PC-3 (cell line): ENCODE measurements around the gene HK1. TPM values are rescaled to one million over a fixed set of nuclear protein-coding genes. Genes with fewer than 3 reads are reported as not detected.
A peak's percentile ranks its signal among the peaks of the same experiment; 100 is the strongest.

ENCODE experiments used
- ATAC-seq: fragments of 200-7000 bp; cut with Tn5 transposase; 2 replicates; pipeline ENCODE4 v1.9.1; 2020; ENCODE audit warnings: mild to moderate bottlenecking, moderate library complexity
- BruUV-seq: library from RNA; stranded (reverse); fragments of 400-500 nt; replicated peaks from 2 replicates; lab custom pipeline; 2021; lab: Mats Ljungman, UMichigan
- CTCF ChIA-PET: fragments of 300-600 bp; sonication (Branson Sonifier 250); formaldehyde crosslinking; loops from one replicate; lab custom pipeline; 2022; ENCODE audit warnings: antibody characterized with exemption; lab: Charles Lee
- POLR2A ChIA-PET: fragments of 300-600 bp; sonication (Branson Sonifier 250); formaldehyde crosslinking; loops from one replicate; lab custom pipeline; 2022; ENCODE audit warnings: antibody characterized with exemption; ENCODE audit not compliant: unreplicated experiment; lab: Charles Lee
- DNase-seq: peaks from one replicate; pipeline ENCODE4 v3.0.0-alpha.2; 2015
- H2AFZ ChIP-seq: fragments of 300-600 bp; sonication (generic); 2 replicates; pipeline ENCODE4 v1.6.0; 2016; ENCODE audit warnings: antibody characterized with exemption, low read length
- H3F3A ChIP-seq: fragments of 300-600 bp; sonication (generic); one replicate; pipeline ENCODE4 v1.6.0; 2017; ENCODE audit warnings: antibody characterized with exemption, low read length, control low read depth, mild to moderate bottlenecking; ENCODE audit not compliant: unreplicated experiment
- H3K27ac ChIP-seq: fragments of 300-600 bp; sonication (generic); 2 replicates; pipeline ENCODE4 v1.5.1; 2016; ENCODE audit warnings: mild to moderate bottlenecking, low read length
- H3K27me3 ChIP-seq: fragments of 300-600 bp; sonication (generic); 2 replicates; pipeline ENCODE4 v1.6.1; 2016; ENCODE audit warnings: low read length, mixed read lengths
- H3K36me3 ChIP-seq: fragments of 300-600 bp; sonication (generic); 2 replicates; pipeline ENCODE4 v1.6.1; 2016; ENCODE audit warnings: low read depth, mixed run types, low read length, mixed read lengths
- H3K4me1 ChIP-seq: fragments of 300-600 bp; sonication (generic); 2 replicates; pipeline ENCODE4 v1.5.1; 2016; ENCODE audit warnings: low read length; ENCODE audit not compliant: insufficient read depth
- H3K4me2 ChIP-seq: fragments of 300-600 bp; sonication (generic); 2 replicates; pipeline ENCODE4 v1.6.0; 2016; ENCODE audit warnings: low read length
- H3K4me3 ChIP-seq: fragments of 300-600 bp; sonication (generic); 2 replicates; pipeline ENCODE4 v1.5.1; 2016; ENCODE audit warnings: mild to moderate bottlenecking, low read length, mixed read lengths
- H3K79me2 ChIP-seq: fragments of 300-600 bp; sonication (generic); 2 replicates; pipeline ENCODE4 v1.6.1; 2017; ENCODE audit warnings: low read length, mixed read lengths
- H3K9ac ChIP-seq: fragments of 300-600 bp; sonication (generic); 2 replicates; pipeline ENCODE4 v1.6.0; 2016; ENCODE audit warnings: mild to moderate bottlenecking, low read length
- H3K9me2 ChIP-seq: fragments of 300-600 bp; sonication (generic); replicated peaks from 2 replicates; pipeline ENCODE4 v1.6.1; 2016; ENCODE audit warnings: mixed run types, low read length, mixed read lengths
- H3K9me3 ChIP-seq: fragments of 300-600 bp; sonication (generic); 2 replicates; pipeline ENCODE4 v1.6.1; 2016; ENCODE audit warnings: low read length, mixed read lengths
- H4K20me1 ChIP-seq: fragments of 300-600 bp; sonication (generic); 2 replicates; pipeline ENCODE4 v1.6.1; 2016; ENCODE audit warnings: low read length, mixed read lengths
- CTCF ChIP-seq: fragments of 300-600 bp; sonication (generic); conservative IDR thresholded peaks from 2 replicates; pipeline ENCODE4 v1.5.1; 2017; ENCODE audit warnings: antibody characterized with exemption, low read depth, mild to moderate bottlenecking, low read length
- EZH2 ChIP-seq: fragments of 300-600 bp; sonication (generic); IDR thresholded peaks from one replicate; pipeline ENCODE4 v1.6.1; 2017; ENCODE audit warnings: antibody characterized with exemption, mild to moderate bottlenecking, low read length; ENCODE audit not compliant: unreplicated experiment
- EZH2phosphoT487 ChIP-seq: fragments of 300-600 bp; sonication (generic); IDR thresholded peaks from 2 replicates; pipeline ENCODE4 v1.6.1; 2018; ENCODE audit warnings: mild to moderate bottlenecking, antibody characterized with exemption, low read length, borderline replicate concordance
- intact Hi-C: fragments of 100-400 bp; cut with micrococcal nuclease; formaldehyde crosslinking; loops from 2 replicates; pipeline ENCODE4 v1.9.0; 2023
- total RNA-seq: library from RNA; depleted of rRNA; stranded (reverse); fragments of >200 nt; gene quantifications from 2 replicates; pipeline ENCODE4 v1.2.3, GENCODE V29; 2014

HK1 gene
- total RNA-seq, 1 experiment from 2014 or later, result 189 TPM

- DNase-seq (no peak), ATAC-seq (peak; percentile 23; the same call in 1 of the 2 replicates)
- Histone ChIP-seq H3K9ac (no peak overlapping the region), H3K9me3 (no peaks in the 10 kb centered on the region), H3K9me2 (no peaks in the 10 kb centered on the region), H3K27ac (no peak overlapping the region), H3K4me1 (peaks cover 6% of the 10 kb centered on the region), H3K4me3 (no peak overlapping the region), H4K20me1 (peaks cover 12% of the 10 kb centered on the region; the same call in 1 of the 2 replicates), H3K79me2 (peaks cover 94% of the 10 kb centered on the region), H3K36me3 (peaks cover 5% of the 10 kb centered on the region; the same call in 1 of the 2 replicates), H3K4me2 (no peak overlapping the region), H3K27me3 (no peaks in the 10 kb centered on the region), H2AFZ (no peak overlapping the region), H3F3A (no peaks in the 10 kb centered on the region)
- no TSS peak for BruUV-seq
- TF ChIP-seq EZH2, result no peak
- no peak for TF ChIP-seq CTCF
- TF ChIP-seq EZH2phosphoT487, result no peak
- ChIA-PET CTCF (no interaction called here), POLR2A (no interaction called here)
- intact Hi-C loops, result no loop called here
Measured at GRCh38 chr10:69338547-69339450, 60.5 kb downstream of the HK1 start.

DNA sequence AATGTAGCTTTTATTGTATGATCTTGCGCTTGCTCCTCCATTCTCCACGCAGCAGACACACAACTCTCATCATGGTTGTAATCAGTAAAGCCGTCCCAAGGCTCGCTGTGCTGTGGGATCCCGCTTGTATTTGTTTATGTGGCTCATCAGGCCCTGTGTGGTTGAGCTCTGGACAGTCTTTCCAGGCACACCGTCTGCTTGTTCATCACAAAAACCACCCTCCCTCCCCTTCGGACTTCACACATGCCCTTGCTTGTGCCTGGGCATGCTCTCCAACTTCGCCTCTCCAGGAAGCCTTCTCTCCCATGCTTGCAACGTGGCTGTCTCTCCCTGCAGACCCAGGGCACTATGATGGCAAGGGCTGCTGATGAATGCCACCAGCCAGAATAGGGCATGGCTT is 62.4 kb downstream of the HK1 start:
- no peaks in the 10 kb centered on the region for H3K9me2 ChIP-seq
- H3K79me2 ChIP-seq, result peaks cover 75% of the 10 kb centered on the region
- intact Hi-C loops, result no loop called here
- POLR2A ChIA-PET, result no interaction called here
- H3K27ac ChIP-seq, result no peak overlapping the region
- H3K27me3 ChIP-seq, result no peaks in the 10 kb centered on the region
- H3F3A ChIP-seq, result no peaks in the 10 kb centered on the region
- no peaks in the 10 kb centered on the region; the same call in 1 of the 2 replicates for H3K4me1 ChIP-seq
- H3K4me3 ChIP-seq, result no peak overlapping the region
- no peak for TF ChIP-seq EZH2
- no peak for TF ChIP-seq CTCF
- no peak for TF ChIP-seq EZH2phosphoT487
- DNase-seq, result no peak
- H3K36me3 ChIP-seq, result peaks cover 14% of the 10 kb centered on the region; the same call in 1 of the 2 replicates
- CTCF ChIA-PET, result no interaction called here
- no peak overlapping the region for H3K4me2 ChIP-seq
- BruUV-seq, result no TSS peak
- ATAC-seq, result no peak
- H3K9me3 ChIP-seq, result no peaks in the 10 kb centered on the region
- peaks cover 12% of the 10 kb centered on the region; the same call in 1 of the 2 replicates for H4K20me1 ChIP-seq
- no peak overlapping the region for H2AFZ ChIP-seq
- H3K9ac ChIP-seq, result no peak overlapping the region

DNA sequence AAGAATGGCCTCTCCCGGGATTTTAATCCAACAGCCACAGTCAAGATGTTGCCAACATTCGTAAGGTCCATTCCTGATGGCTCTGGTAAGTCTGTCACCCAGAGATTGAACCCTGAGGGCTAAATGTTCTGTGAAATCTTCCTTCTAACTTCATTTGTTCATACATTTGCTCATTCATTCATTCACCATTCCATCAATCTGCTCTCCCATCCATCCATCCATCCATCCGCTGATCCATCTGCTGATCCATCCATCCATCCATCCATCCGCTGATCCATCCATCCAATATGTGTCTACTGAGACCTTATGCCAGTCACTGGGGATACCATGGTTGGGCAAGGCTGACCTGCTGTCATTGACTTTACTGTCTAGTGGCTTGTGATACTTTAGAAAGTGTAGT is 65.6 kb downstream of the HK1 start:
- TF ChIP-seq CTCF (no peak), EZH2phosphoT487 (no peak), EZH2 (no peak)
- Histone ChIP-seq H3K27me3 (no peaks in the 10 kb centered on the region), H3K27ac (no peak overlapping the region), H3K9me2 (no peaks in the 10 kb centered on the region), H3K4me2 (no peak overlapping the region), H3K4me3 (no peak overlapping the region), H2AFZ (no peak overlapping the region), H3K79me2 (peaks cover 54% of the 10 kb centered on the region), H3K9ac (no peak overlapping the region), H3F3A (peaks cover 10% of the 10 kb centered on the region), H3K36me3 (peaks cover 25% of the 10 kb centered on the region), H3K4me1 (peaks cover 13% of the 10 kb centered on the region), H3K9me3 (no peaks in the 10 kb centered on the region), H4K20me1 (no peaks in the 10 kb centered on the region)
- CTCF ChIA-PET, result no interaction called here
- POLR2A ChIA-PET, result no interaction called here
- DNase-seq (no peak), ATAC-seq (no peak)
- intact Hi-C loops, result no loop called here
- BruUV-seq, result no TSS peak
